Liver (tissue), 9 donors: ENCODE measurements around the gene SMIM10. TPM values are rescaled to one million over a fixed set of nuclear protein-coding genes. Genes with fewer than 3 reads are reported as not detected.
"Not testable (repeated sequence)": the region's sequence is repeated elsewhere in the genome, so short reads cannot be mapped to it uniquely, and the experiment has no call there.

Source experiments
- DNase-seq: peaks from one replicate; pipeline ENCODE4 v3.0.0-alpha.2; 2017; ENCODE audit warnings: low spot score
- H3K27ac ChIP-seq, 2 donors: one replicate each; pipeline ENCODE4 v1.7.0; 2013; ENCODE audit warnings: inconsistent platforms in 2 of 2, low read length in 2 of 2, control low read depth in 1 of 2, low read depth in 1 of 2, mild to moderate bottlenecking in 1 of 2
- H3K27me3 ChIP-seq, 4 donors: one replicate each; pipeline versions ENCODE4 v1.6.1 to v1.7.0; 2013; ENCODE audit warnings: low read length in 3 of 4, inconsistent platforms in 1 of 4, mild to moderate bottlenecking in 1 of 4, moderate library complexity in 1 of 4; ENCODE audit not compliant: control insufficient read depth in 4 of 4, insufficient read depth in 4 of 4
- H3K36me3 ChIP-seq, 4 donors: one replicate each; pipeline versions ENCODE4 v1.6.1 to v1.7.0; 2013; ENCODE audit warnings: low read length in 3 of 4, mild to moderate bottlenecking in 3 of 4, low read depth in 1 of 4, moderate library complexity in 1 of 4; ENCODE audit not compliant: control insufficient read depth in 4 of 4, insufficient read depth in 3 of 4
- H3K4me1 ChIP-seq, 4 donors: one replicate each; pipeline versions ENCODE4 v1.6.1 to v1.7.0; 2013; ENCODE audit warnings: low read length in 3 of 4, mild to moderate bottlenecking in 3 of 4, moderate library complexity in 1 of 4; ENCODE audit not compliant: control insufficient read depth in 4 of 4, insufficient read depth in 4 of 4
- H3K4me3 ChIP-seq, 3 donors: one replicate each; pipeline versions ENCODE4 v1.6.1 to v1.7.0; 2013; ENCODE audit warnings: low read length in 3 of 3, control low read depth in 1 of 3, low read depth in 1 of 3, mild to moderate bottlenecking in 1 of 3
- H3K9ac ChIP-seq, 2 donors: one replicate each; pipeline ENCODE4 v1.7.0; 2013; ENCODE audit warnings: low read length in 2 of 2, mild to moderate bottlenecking in 2 of 2, moderate library complexity in 2 of 2, control low read depth in 1 of 2, low read depth in 1 of 2
- H3K9me3 ChIP-seq, 4 donors: one replicate each; pipeline versions ENCODE4 v1.6.1 to v1.7.0; 2013; ENCODE audit warnings: low read length in 3 of 4; ENCODE audit not compliant: control insufficient read depth in 4 of 4
- EGR1 ChIP-seq, 2 donors: IDR thresholded peaks; 2 replicates each; pipeline ENCODE4 v1.6.1; 2016 to 2018; ENCODE audit warnings: antibody characterized with exemption in 2 of 2, low read depth in 2 of 2
- FOXA1 ChIP-seq: IDR thresholded peaks from 2 replicates; pipeline ENCODE4 v1.6.1; 2016; ENCODE audit warnings: antibody characterized with exemption
- FOXA2 ChIP-seq: IDR thresholded peaks from 2 replicates; pipeline ENCODE4 v1.6.1; 2016; ENCODE audit warnings: antibody characterized with exemption
- GABPA ChIP-seq, 2 donors: IDR thresholded peaks in 1 of 2; conservative IDR thresholded peaks in 1 of 2; 2 replicates each; pipeline ENCODE4 v1.6.1; 2016; ENCODE audit warnings: antibody characterized with exemption in 2 of 2, mild to moderate bottlenecking in 1 of 2, moderate library complexity in 1 of 2
- RAD21 ChIP-seq, 2 donors: IDR thresholded peaks; 2 replicates each; pipeline ENCODE4 v1.6.1; 2016; ENCODE audit warnings: antibody characterized with exemption in 2 of 2, mild to moderate bottlenecking in 2 of 2
- REST ChIP-seq: IDR thresholded peaks from 2 replicates; pipeline ENCODE4 v1.6.1; 2016; ENCODE audit warnings: antibody characterized with exemption, mild to moderate bottlenecking
- RXRA ChIP-seq, 2 donors: IDR thresholded peaks; 2 replicates each; pipeline ENCODE4 v1.6.1; 2017 to 2018; ENCODE audit warnings: antibody characterized with exemption in 2 of 2, mild to moderate bottlenecking in 1 of 2
- SP1 ChIP-seq: IDR thresholded peaks from 2 replicates; pipeline ENCODE4 v1.6.1; 2018; ENCODE audit warnings: antibody characterized with exemption, mild to moderate bottlenecking
- WGBS: extraction: QIAGEN DNeasy Blood & Tissue Kit; methylation state at CpG from one replicate; pipeline ENCODE4 v1.1.7; 2013; 5-methylcytosine and 5-hydroxymethylcytosine counted together
- polyA plus RNA-seq, 2 donors: library from polyadenylated mRNA; stranded (reverse) in 1 of 2; unstranded in 1 of 2; fragments of 200-250 nt in 1 of 2; fragments of >200 nt in 1 of 2; fragmentation: Nextera tagmentation in 1 of 2; extraction: Ambion mirVana in 1 of 2; gene quantifications; one replicate each; pipeline versions ENCODE4 v1.2.1 to v1.2.3, GENCODE V29; 2013 to 2015
- total RNA-seq, 2 donors: library from RNA; depleted of rRNA; stranded (reverse); fragments of >200 nt; gene quantifications; one replicate each; pipeline ENCODE4 v1.2.3, GENCODE V29; 2014
- TF ChIP-seq, protein P1 (sequence below): IDR thresholded peaks from 2 replicates; pipeline ENCODE4 v1.6.1; 2016; ENCODE audit warnings: antibody characterized with exemption
- TF ChIP-seq, protein P2 (sequence below): IDR thresholded peaks from 2 replicates; pipeline ENCODE4 v1.6.1; 2016; ENCODE audit warnings: antibody characterized with exemption
- donor health status: healthy.
- donor health status: healthy.
- donor health status: healthy.
- donor health status: healthy.
- donor health status: healthy.

SMIM10 gene
- total and polyA plus RNA-seq, 4 donors: 0.33 to 6.5 (median 0.68) TPM

DNA sequence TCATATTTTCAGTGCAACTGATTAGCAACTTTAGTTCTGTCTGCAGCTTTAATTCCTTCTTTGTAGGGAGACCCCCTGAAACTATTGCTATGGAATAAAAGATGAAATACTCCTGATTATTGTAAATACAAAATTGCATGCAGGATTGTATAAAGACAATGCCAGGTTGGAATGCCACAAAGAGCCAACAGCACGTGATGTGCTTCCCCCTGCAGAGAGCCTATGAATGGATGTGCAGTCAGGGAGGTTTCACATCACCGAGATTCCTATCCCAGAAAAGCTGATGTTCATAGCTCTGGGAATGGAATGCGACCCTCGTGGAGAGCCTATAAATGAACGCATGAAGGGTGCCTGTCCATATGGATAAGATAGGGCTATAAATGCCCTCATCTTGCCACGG, 33.0 kb downstream of the SMIM10 start:
- H3K9me3 ChIP-seq, H3K4me1 ChIP-seq, H3K27ac ChIP-seq, H3K9ac ChIP-seq, H3K27me3 ChIP-seq, H3K4me3 ChIP-seq, H3K36me3 ChIP-seq, DNase-seq: not testable (repeated sequence)
- WGBS: 94% methylated on average over 6 of the region's 6 CpGs

- no peaks in the 10 kb centered on the region for H3K27me3 ChIP-seq
- peaks cover 0 to 3% (median 3%) of the 10 kb centered on the region in 4 donors for H3K4me1 ChIP-seq
- DNase-seq: no peak
- H3K36me3 ChIP-seq: no peaks in the 10 kb centered on the region
- WGBS: 92% methylated on average over 9 of the region's 9 CpGs
- H3K9ac ChIP-seq: no peak overlapping the region
- H3K27ac ChIP-seq: no peak overlapping the region
- TF ChIP-seq FOXA1 (no peak), FOXA2 (no peak), RAD21 (IDR thresholded peaks at IDR 0.05) (no peak), SP1 (no peak), EGR1 (IDR thresholded peaks at IDR 0.05; ENCODE audit: low read depth in 2 of 2) (no peak), GABPA (IDR thresholded peaks at IDR 0.05 in 1 of 2, conservative IDR thresholded peaks at IDR 0.05 in 1 of 2) (no peak), RXRA (IDR thresholded peaks at IDR 0.05) (no peak), REST (no peak)
- TF ChIP-seq, protein P1, sequence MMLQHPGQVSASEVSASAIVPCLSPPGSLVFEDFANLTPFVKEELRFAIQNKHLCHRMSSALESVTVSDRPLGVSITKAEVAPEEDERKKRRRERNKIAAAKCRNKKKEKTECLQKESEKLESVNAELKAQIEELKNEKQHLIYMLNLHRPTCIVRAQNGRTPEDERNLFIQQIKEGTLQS: no peak
- TF ChIP-seq, protein P2, sequence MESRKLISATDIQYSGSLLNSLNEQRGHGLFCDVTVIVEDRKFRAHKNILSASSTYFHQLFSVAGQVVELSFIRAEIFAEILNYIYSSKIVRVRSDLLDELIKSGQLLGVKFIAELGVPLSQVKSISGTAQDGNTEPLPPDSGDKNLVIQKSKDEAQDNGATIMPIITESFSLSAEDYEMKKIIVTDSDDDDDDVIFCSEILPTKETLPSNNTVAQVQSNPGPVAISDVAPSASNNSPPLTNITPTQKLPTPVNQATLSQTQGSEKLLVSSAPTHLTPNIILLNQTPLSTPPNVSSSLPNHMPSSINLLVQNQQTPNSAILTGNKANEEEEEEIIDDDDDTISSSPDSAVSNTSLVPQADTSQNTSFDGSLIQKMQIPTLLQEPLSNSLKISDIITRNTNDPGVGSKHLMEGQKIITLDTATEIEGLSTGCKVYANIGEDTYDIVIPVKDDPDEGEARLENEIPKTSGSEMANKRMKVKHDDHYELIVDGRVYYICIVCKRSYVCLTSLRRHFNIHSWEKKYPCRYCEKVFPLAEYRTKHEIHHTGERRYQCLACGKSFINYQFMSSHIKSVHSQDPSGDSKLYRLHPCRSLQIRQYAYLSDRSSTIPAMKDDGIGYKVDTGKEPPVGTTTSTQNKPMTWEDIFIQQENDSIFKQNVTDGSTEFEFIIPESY: no peak
- H3K9me3 ChIP-seq: no peaks in the 10 kb centered on the region
- no peak overlapping the region for H3K4me3 ChIP-seq
Observed at GRCh38 chrX:135024526-135024925, 33.7 kb downstream of the SMIM10 start.

DNA sequence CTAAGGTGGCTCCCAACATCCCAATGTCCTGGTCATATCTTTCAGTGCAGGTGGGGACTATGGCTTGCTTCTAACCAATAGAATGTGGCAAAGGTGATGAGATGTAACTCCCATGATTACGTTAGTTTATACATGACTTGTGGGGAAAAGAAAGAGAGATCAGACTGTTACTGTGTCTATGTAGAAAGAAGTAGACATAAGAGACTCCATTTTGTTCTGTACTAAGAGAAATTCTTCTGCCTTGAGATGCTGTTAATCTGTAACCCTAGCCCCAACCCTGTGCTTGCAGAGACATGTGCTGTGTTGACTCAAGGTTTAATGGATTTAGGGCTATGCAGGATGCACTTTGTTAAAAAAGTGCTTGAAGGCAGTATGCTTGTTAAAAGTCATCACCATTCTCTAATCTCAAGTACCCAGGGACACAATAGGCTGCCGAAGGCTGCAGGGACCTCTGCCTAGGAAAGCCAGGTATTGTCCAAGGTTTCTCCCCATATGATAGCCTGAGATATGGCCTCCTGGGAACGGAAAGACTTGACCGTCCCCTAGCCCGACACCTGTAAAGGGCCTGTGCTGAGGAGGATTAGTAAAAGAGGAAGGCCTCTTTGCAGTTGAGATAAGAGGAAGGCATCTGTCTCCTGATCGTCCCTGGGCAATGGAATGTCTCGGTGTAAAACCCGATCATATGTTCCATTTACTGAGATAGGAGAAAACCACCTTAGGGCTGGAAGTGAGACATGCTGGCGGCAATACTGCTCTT, 39.6 kb downstream of the SMIM10 start:
- not testable (repeated sequence) for H3K27ac ChIP-seq, DNase-seq, H3K9me3 ChIP-seq, H3K4me1 ChIP-seq, H3K36me3 ChIP-seq, H3K27me3 ChIP-seq, H3K4me3 ChIP-seq, H3K9ac ChIP-seq
- 86% methylated on average over 9 of the region's 9 CpGs for WGBS

DNA sequence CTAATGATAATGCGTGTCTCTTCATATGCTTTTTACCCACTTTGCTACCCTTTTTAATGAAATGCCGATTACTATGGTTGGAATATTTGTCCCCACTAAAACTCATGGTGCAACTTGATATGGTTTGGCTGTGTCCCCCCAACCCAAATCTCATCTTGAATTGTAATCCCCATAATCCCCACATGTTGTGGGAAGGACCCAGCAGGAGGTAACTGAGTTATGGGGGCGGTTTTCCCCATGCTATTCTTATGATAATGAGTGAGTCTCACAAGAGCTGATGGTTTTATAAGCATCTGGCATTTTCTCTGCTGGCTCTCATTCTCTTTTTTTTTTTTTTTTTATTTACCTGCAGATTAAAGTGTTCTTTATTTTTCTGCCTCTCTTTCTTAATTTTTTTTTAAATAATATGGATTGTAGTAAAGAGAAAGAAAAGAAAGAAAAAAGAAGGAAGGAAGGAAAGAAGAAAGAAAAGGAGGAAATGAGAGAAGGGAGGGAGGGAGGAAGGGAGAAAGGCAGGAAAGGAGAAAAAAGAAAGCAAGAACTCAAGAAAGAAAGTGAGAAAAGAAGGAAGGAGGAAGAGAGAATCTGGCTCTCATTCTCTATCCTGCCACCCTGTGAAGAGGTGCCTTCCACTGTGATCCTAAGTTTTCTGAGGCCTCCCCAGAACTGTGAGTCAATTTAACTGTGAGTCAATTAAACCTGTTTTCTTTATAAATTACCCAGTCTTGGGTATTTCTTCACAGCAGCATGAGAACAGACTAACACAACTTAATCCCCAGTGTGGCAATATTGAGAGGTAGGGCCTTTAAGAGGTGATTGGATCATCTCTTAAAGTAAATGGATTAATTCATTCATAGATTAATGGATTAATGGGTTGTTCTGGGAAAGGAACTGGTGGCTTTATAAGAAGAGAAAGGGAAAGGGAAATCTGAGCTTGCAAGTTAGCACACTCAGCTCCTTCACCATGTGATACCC, 50.6 kb downstream of the SMIM10 start:
- not testable (repeated sequence) for H3K9ac ChIP-seq, H3K27me3 ChIP-seq, H3K36me3 ChIP-seq, H3K4me1 ChIP-seq, DNase-seq, H3K27ac ChIP-seq, H3K4me3 ChIP-seq, H3K9me3 ChIP-seq
- 98% methylated on average over 3 of the region's 3 CpGs for WGBS
